GM19328 (cell line): Measurements from ENCODE around the gene TSPAN33.
A peak's percentile ranks its signal among the peaks of the same experiment; 100 is the strongest.

Experiments used
- ATAC-seq: cut with Tn5 transposase; IDR thresholded peaks from one replicate; pipeline ENCODE4 v1.9.1; 2021; ENCODE audit warnings: mild to moderate bottlenecking, moderate library complexity; ENCODE audit not compliant: unreplicated experiment

TSPAN33 gene

DNA sequence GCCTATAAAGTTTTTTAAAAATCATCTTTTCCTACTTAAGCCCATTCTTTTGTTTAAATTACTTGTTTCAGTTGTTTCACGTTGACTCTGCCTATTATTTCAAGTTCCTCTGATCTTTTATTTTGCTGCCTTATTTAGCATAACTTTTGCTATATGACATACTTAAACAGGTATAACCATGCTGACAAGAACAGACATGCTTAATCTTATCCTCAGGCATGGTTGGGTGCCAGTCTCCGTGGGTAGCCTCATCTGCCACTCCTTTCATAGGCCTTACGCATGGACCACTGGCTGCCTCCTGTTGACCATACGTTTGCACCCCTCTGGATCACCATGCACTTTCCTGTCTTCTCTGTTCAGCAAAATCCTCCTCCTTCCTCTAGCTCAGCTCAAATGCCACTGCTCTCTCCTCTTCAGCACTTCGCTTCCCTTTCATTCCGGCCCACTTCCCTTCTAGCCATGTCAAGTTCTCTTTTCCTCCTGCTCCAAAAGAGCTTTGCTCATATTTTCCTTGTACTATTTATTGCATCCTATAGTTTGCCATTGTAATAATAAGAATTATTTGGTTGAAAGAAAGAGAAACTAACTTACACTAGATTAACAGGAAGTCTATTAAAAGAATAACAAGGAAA is 10.0 kb upstream of the TSPAN33 start:
- no peak for ATAC-seq

DNA sequence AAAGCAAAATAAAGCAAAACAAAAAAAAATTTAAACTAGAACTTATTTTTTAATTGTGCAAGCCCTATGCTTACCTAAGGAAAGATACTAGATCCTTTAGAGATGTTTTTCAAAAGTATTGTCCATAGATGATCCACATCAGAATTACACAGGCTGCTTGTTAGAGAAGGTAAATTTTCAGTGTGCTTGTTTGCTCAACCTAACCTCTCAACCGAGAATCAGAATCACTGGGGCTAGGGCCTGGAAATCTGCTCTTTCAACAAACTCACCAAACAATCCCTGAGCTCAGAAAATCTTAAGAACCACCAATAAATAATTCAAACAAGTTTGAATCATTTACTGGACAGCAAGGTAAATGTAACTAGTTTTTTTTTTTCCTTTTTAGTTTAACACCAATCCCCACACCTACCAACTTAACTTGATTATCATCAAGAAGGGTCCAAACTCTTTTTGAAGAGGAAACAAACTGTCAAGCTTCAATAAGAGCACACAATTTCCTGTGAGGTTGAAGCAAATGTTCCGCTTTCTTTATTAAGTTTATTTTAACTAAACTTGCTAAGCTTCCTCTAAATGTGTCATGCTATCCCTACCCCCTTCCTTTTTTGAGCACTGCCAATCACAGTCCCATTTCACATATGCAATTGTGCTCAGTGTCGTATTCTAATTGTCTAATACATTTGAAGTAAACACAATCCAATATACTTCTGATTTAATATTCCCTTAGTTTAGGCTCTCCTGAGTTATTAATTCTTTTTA is 7.4 kb upstream of the TSPAN33 start:
- no peak for ATAC-seq

DNA sequence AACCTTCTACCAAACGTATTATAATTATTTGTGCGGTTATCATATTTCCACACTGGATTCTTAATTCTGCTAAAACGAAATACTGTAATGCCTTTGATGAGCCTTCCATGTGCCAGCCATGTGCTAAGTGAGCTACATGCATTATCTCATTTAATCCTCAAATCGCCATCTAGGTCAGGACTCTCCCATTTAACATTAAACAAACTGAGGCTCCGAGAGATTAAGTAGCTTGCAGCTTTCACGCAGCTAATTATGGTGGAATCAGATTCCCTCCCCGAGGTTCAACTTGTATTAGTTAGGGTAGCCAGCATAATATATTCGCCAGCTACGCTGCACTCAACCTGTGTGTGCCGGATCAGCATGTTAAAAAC is 798 bp upstream of the TSPAN33 start:
- ATAC-seq, result no peak

DNA sequence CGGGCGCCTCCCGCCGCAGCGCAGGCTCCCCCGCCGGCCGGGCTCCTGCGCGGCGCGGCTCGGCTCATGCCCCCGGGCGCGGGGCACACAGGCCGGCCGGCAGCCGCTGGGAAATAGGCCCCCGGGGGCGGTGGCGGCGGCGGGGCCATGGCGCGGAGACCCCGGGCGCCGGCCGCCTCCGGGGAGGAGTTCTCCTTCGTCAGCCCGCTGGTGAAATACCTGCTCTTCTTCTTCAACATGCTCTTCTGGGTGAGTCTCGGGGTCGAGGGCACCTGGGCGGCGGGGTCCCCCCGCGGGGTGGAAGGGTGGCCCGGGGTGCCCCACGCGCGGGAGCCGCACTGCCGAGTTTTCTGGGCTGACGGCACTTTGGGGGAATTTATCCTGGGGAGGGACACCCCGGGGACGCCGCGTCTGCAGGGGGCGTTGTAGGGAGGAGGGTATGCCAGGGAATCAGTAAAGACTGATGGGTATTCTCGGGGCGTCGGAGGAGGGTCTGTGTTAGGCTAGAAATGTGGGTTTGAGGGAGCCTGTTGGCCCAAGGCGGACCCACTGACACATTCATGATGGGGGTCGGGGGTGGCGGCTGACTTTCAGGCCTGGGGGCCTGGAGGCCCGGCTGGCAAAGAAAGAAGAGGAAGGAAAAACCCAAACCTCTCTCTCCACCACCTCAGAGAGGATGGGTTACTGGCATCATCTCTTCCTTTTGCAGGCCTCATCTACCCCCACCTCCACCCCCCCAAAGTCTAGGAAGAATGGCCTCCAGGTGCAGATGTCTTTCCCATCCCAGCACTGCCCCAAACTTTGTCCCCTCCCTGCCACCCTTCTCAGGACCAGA is 544 bp downstream of the TSPAN33 start:
- peak; percentile 8 for ATAC-seq

DNA sequence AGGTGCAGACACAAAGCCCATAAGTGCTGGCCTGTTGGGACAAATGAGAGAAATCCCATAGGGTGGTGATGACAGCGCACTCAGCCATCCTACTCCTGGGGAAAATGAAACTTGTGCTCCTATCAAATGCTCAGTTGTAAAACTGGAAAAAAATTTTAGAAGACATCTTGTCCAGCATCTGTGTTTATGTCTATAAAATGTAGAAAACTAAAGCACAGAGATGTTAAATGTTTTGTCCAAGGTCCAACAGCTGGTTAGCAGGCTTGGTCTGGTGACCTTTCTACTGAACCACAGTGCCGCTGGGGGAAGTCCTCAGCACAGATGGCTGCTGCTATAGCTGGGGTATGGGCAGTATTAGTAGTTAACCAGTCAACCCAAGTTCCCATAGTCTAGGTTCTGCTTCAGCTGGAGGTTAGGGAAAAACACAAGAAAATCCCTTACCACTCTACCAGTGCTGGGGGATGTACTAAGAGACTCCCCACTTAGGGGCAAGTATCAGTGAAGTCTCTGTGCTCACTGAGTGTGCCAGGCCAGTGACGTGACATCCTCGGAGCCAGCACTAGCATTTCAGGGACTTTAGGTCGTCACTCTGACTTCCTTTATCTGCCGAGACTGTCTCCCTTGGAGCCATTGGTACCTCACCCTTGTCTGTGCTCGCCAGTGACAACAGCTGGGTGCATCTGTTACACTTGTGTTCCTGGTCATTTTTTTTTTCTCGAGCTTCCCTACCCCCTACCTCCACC is 1.9 kb downstream of the TSPAN33 start:
- peak; percentile 50 for ATAC-seq

DNA sequence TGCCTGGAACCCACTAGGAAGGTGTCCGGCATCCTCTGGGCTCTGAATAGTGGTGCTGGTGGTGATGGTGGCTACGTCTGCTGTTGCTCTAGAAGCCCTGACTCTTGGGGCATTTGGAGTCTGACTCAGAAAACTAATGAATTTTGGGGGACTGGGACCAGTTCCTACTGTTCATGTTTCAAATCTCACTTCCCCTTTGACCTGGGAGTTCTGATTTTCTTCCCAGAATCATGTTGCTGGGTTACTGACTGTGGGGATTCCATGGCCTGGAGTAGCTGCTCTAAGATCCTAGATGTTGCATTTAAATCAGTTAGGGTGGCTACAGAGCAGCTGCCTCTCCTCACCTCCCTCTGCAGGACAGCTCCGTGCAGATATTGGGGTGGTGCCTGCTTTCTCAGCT is 3.2 kb downstream of the TSPAN33 start:
- ATAC-seq, result no peak

DNA sequence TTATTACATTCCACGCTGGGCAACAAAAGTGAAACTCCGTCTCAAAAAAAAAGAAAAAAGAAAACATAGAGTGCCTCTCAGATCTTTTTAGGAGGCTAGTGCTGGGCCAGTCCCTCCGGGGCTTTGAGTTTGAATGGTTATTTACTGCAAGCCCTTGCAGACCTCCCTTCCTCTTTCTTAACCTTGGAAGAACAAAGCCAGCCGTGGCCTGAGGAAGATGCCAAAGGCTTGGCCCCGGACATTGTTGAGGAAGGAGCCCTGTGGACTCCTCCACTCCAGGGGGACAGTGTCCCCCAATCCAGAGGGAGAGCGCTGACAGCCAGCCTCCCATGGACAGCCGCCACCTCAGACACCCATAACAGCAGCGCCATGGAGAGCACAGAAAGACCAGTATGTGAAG is 5.0 kb downstream of the TSPAN33 start:
- ATAC-seq, result no peak

DNA sequence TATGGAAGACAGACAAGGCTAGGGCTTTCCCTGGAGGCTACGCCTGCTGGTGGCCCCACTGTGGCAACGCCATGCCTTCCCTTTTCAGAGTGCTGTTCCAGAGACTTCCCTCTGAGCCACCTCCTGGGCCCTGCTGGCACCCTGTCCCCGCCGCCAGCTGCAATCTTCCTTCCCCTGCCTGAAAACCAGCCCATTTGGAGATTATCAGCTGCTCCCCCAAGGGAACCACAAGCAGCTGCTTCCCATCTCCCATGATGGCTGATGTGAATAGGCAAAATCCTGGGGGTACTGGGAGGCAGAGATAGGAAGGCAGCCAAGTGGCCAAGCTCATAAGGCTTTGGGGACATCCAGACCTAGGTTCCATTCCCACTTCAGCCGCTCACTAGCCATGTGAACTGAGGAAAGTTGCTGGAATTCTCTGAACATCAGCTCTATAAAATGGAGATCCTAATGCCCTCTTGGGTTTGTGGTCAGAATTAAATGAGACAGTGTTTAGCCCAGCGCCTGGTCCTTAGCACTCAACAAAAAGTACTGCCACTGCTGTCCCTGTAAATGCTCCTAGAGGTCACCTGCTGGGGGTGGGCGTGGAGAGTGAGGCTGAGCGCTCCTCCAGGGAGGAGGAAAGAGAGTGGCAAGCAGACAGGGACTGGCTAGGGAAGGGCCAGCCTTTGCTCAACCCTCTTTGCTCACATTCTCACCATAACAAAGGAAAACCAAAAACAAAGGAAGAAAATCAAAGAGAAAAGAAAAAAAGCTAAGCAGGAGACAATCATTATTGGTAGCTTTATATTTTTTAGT is 5.9 kb downstream of the TSPAN33 start:
- ATAC-seq, result no peak

DNA sequence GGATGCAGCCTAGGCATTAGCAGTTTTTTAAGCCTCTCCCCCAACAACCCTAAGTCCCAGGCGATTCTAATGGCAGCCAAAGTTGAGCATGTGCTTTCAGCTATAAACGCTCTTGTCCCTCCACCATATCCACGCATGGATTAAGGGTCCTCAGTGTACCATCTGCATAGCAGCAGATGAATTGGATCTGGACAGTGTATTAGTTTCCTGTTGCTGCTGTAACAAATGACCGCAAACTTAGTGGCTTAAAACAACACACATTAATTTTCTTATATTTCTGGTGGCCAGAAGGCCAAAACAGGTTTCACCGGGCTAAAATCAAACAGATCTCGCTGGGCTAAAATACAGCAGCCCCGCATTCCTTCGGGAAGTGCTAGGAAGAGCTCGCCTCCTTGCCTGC is 13.1 kb downstream of the TSPAN33 start:
- no peak for ATAC-seq

DNA sequence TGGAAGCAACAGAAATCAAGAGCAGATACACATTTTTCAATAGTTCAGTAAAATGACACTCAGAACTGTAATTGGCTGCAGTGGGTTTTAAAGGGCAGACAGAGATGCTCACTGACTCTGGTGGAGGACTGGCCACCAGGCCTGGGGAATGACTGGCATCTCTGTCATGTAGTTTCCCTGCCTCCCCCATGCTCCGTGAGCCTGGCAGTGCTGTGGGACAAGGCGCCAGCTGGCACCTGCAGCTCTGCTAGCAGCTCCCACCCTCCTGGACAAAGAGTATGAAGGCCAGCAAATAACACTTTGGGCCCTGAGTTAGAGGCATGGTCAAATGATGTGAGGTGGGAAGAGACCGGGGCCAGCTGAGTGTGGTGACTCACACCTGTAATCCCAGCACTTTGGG is 15.0 kb downstream of the TSPAN33 start:
- no peak for ATAC-seq

DNA sequence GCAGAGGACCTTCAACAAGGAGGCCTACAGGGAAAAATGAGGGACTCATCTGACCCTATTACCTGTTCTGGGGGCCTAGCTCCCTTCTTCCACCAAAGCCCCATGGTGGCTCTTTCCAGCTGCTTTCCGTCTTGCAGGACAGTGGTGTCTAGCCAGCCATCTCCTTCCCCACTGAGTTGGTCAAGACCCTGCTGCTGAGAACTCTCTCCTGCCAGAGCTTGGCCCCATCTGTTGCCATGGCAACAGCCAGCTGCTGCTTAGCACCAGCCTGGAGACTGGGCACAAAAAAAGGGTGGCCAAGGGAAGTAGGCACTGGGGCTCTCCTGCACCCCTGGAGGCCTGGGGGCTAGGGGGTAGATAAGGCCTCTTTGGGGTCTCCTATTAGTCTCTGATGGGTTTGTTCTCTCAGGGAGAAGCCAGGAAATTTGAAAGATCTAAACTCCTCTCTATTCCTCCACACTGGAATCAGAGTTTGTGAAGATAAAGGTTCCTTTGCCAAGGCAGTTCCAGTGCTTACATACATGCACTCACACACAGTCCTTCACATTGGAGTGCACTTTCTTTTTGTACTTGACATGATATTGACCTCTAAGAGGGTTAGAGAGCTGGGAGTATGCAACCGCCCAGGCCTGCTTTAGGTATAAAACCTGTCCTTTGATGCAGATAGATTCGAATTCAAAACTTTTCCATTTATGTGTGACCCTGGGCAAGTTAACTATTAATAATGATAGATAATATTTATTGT is 15.8 kb downstream of the TSPAN33 start:
- ATAC-seq, result no peak

DNA sequence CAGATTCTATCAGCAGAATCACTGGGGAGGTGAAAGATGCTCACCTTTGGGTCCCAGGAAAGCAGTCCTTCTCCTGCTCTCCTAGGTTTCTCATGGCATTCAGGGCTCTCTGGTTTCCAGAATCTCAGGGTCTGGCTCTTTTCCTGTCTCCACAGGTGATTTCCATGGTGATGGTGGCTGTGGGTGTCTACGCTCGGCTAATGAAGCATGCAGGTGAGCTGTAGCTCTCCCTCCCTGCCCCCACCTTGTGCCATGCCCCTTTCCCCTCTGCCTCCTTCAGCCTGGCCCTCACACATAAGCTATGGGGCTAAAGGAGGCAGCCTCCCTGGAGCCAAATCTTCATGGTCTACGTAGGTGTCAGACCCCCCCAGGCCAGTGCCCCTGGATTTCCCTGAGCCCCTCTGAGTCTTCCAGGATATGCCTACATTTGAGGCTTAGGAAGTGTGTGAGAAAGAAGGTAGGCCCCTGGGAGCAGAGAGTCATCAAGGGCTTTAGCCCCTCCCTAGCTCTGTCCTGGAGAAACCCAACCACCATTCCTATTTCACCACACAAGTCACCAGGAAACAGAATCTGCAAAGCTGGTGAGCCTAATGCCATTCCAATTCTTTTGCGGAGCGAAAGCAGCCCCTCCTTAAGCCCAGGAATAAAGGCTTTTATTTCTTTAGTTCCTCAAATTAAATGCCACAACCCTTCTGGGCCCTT is 17.2 kb downstream of the TSPAN33 start:
- ATAC-seq, result no peak

DNA sequence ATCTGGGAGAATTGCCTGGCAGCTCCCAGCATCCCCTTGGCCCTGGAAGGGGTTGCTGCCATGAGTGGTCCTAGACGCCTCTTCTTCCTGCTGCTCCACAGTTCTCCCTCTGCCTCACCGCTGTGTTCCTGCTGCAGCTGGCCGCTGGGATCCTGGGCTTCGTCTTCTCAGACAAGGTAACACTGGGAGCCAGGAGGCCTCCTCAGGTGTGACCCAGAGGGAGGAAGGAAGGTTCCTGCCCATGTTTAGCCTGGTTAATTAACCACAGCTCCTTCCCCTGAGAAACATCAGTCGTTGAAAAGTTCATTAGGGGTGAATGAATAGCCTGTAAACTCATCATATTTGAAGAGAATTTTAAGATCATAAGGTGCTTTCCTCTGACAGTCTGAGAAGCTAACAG is 18.2 kb downstream of the TSPAN33 start:
- ATAC-seq, result no peak

DNA sequence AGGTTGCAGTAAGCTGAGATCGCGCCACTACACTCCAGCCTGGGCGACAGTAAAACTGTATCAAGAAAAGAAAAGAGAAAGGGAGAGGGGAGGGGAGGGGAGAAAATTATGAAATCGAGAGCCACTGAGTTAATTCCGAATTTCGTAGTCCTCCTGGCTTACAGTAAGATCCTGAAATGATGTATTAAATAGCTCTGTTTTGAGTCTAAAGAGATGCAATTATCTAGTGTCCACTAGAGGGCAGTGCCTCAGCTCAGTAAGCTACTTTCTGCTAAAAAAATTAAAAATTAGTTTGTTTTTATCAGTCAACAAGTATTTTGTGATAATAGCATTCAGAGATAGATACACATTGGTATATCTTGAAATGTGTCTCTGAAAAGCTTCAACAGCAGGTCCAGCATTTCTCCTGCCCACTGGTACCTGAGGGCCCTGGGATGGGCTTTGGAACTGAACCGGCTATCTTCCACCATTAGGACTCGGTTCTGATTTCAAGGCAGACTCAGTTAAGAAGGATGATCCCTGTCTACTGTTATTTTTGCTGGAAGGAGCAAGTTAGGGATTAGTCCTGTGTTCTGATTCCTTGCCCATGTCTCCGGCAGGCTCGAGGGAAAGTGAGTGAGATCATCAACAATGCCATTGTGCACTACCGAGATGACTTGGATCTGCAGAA is 19.5 kb downstream of the TSPAN33 start:
- no peak for ATAC-seq

DNA sequence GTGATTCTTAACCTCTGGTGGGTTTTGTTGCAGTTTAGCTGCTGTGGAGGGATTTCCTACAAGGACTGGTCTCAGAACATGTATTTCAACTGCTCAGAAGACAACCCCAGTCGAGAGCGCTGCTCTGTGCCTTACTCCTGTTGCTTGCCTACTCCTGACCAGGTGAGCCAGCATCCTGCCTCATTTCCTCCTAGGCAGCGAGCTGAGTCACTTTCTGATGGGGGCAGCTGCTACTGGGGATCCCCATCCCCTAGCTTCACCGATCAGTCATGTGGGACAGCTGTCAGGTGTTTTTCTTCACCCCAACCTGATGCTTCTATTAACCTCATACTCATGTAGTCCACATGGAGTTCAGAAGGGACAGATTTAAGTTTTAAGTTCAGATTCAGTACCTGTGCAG is 22.2 kb downstream of the TSPAN33 start:
- peak; percentile 38 for ATAC-seq

DNA sequence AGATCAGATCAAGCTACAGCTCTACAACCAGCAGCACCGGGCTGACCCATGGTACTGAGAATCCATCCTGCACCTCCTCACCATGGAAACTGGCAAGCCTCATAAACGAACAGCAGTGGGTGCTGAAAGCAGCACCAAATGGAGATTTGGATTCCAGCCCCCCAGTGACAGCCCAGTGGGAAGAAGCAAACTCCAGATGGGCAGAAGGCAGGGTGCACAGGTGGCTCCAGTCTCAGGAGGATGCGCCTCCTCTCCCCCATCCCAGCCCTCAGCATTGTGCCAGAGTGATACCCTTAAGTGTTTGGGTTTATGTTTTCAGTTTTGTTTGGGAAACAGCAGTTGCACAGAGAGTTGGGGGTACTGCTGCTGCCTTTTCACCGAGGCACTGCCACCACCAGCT is 23.3 kb downstream of the TSPAN33 start:
- no peak for ATAC-seq

DNA sequence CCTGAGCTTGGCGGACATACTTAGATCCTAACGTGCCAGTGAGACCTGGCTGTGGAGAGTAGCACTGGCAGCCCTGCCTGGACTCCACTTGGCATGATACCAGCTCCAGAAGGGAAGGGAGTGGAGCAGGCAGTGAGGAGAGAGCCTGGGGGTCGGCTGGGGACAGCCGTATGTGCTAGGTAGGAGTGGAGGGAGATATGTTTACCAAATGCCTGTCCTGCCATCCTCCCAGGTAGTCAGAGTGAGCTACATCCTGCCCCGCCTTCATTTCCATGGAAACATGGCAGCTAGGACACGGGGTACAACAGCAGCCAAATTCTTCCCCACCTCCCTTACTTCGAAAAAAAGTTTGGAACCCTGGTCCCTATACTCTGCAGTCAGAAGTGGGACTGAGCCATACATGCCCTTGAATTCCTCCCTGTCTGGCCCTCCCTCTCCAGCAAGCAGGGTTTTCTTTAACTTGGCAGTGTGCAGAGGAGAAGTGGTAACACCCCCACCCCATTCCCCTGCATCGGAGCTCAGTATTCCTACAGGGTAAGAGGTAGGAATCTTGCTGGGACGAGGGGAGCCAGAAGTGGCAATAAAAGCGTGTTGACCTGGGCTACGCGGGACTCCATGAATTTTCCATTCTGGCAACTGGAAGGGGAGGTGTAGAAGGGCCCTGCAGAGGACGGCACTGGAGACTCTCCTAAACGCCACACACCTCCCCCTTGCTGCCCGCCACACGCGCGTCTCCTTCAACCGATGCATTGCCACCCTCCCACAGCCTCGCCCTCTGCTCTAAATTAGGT is 23.9 kb downstream of the TSPAN33 start:
- no peak for ATAC-seq

DNA sequence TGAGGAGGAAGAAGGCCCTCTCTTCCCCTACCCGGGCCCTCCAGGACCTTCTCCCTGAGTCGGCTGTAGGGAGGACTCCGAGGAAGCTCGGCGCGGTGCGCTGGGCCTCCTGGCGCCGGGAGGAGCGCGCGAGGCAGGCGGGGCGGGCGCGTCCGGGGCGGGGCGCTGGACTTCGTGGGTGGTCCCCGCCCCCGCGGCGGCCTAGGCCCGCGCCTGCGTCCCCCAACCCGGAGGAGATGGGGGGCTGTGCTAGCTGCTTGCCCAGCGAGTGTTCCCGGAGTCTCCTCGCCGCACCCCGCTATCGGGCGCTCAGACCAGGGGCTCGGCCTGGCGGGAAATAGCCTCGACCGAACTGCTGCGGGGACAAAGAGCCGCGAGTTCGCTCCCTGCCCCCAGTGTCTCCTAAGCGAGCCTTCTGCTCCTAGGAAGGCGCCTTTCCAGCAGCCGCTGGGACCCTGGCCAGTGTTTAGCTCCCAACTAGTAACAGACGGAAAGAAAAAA is 24.7 kb downstream of the TSPAN33 start:
- ATAC-seq, result no peak
